Pancreas (tissue), 10 donors: ENCODE measurements around the gene CELF2. TPM values are rescaled to one million over a fixed set of nuclear protein-coding genes. Genes with fewer than 3 reads are reported as not detected.
"Not testable (repeated sequence)": the region's sequence is repeated elsewhere in the genome, so short reads cannot be mapped to it uniquely, and the experiment has no call there.

ENCODE experiments used
- ATAC-seq, 4 donors: fragments of 200-7000 bp; cut with Tn5 transposase; one replicate each; pipeline versions ENCODE4 v1.8.0 to v1.9.1; 2020; ENCODE audit warnings: mild to moderate bottlenecking in 4 of 4, moderate library complexity in 4 of 4
- DNase-seq, 6 donors: peaks; one replicate each; pipeline ENCODE4 v3.0.0-alpha.2; 2020
- FAIRE-seq: peaks from 2 replicates; lab custom pipeline; 2012; peaks lifted over from hg19 to GRCh38; lab: Jason Lieb, UNC
- H3K27ac ChIP-seq, 4 donors: fragments of 200-600 bp; sonication (generic); 1 replicate in 3 of 4; 2 replicates in 1 of 4; pipeline versions ENCODE4 v1.5.0 to v1.8.0; 2020
- H3K27me3 ChIP-seq, 4 donors: fragments of 200-600 bp; one replicate each; pipeline ENCODE4 v1.8.0; 2021
- H3K36me3 ChIP-seq, 3 donors: fragments of 200-600 bp; sonication (generic) in 1 of 3; one replicate each; pipeline versions ENCODE4 v1.5.0 to v1.8.0; 2020 to 2021
- H3K4me1 ChIP-seq, 3 donors: fragments of 200-600 bp; one replicate each; pipeline ENCODE4 v1.8.0; 2021
- H3K4me3 ChIP-seq, 4 donors: fragments of 200-600 bp; sonication (generic) in 2 of 4; one replicate each; pipeline versions ENCODE4 v1.5.0 to v1.8.0; 2020 to 2021
- H3K9me3 ChIP-seq, 4 donors: fragments of 200-600 bp; one replicate each; pipeline ENCODE4 v1.8.0; 2021
- CTCF ChIP-seq, 4 donors: fragments of 200-600 bp; sonication (generic) in 3 of 4; IDR thresholded peaks; one replicate each; pipeline versions ENCODE4 v1.5.0 to v1.8.0; 2021; ENCODE audit warnings: antibody characterized with exemption in 4 of 4
- WGBS, 2 donors: extraction: QIAGEN DNeasy Blood & Tissue Kit; methylation state at CpG; one replicate each; pipeline ENCODE4 v1.1.7; 2013; 5-methylcytosine and 5-hydroxymethylcytosine counted together
- intact Hi-C, 3 donors: fragments of 100-400 bp; cut with DNase I; formaldehyde crosslinking; loops; one replicate each; pipeline versions ENCODE4 v1.11.1 to v1.14.2; 2022
- polyA plus RNA-seq, 2 donors: library from polyadenylated mRNA; stranded (reverse); fragments of 200-250 nt; gene quantifications; one replicate each; pipeline ENCODE4 v1.2.3, GENCODE V29; 2013
- total RNA-seq, 6 donors: library from RNA; stranded (reverse); fragmentation: NEBNext Ultra II Directional in 4 of 6; extraction: Animal tissue kit (Norgen Biotek cat#: 25700) in 4 of 6; gene quantifications; one replicate each; pipeline versions ENCODE4 v1.2.1 to v1.2.4, GENCODE V29; 2021 to 2023
- donor health status: healthy with polysubstance abuse.
- donor health status: DM: no; HTN: no; CAD: no; lungs with moderate emphysema.
- donor health status: DM: no; HTN: no; CAD: no.
- donor health status: control.
- donor health status: control.
- donor health status: Bipolar disorder and iron deficiency.
- donor health status: DM: yes; HTN: yes; CAD: no.
- donor health status: DM: no; HTN: no; CAD: no.
- donor health status: DM: no; HTN: no; CAD: no.
- donor health status: DM: yes; HTN: yes; CAD: no.

CELF2 gene
- total and polyA plus RNA-seq, 8 donors = 1.2 to 11.7 (median 2.2) TPM

- H3K4me1 ChIP-seq = no peaks in the 10 kb centered on the region
- no peaks in the 10 kb centered on the region for H3K9me3 ChIP-seq
- DNase-seq = no peak
- H3K4me3 ChIP-seq = no peak overlapping the region
- no peak for ATAC-seq
- TF ChIP-seq CTCF (IDR thresholded peaks at IDR 0.05) = no peak
- no peaks in the 10 kb centered on the region for H3K27me3 ChIP-seq
- intact Hi-C loops = no loop called here
- H3K27ac ChIP-seq = no peak overlapping the region
- no peak for FAIRE-seq
- H3K36me3 ChIP-seq = no peaks in the 10 kb centered on the region
Measured at GRCh38 chr10:10993785-10994184, 23.9 kb upstream of the CELF2 start.

GRCh38 chr10:10994360-10994759, 23.3 kb upstream of the CELF2 start:
- ATAC-seq (no peak), FAIRE-seq (no peak), DNase-seq (no peak)
- H3K27ac ChIP-seq = no peak overlapping the region
- H3K4me1 ChIP-seq = no peaks in the 10 kb centered on the region
- H3K4me3 ChIP-seq = no peak overlapping the region
- intact Hi-C loops = no loop called here
- H3K36me3 ChIP-seq = no peaks in the 10 kb centered on the region
- H3K9me3 ChIP-seq = no peaks in the 10 kb centered on the region
- WGBS, 2 donors = 52 to 56% methylated on average over 2 of the region's 2 CpGs
- no peak for TF ChIP-seq CTCF (IDR thresholded peaks at IDR 0.05)
- H3K27me3 ChIP-seq = no peaks in the 10 kb centered on the region

- no peaks in the 10 kb centered on the region for H3K36me3 ChIP-seq
- no peak for FAIRE-seq
- DNase-seq = no peak
Measured at GRCh38 chr10:10995120-10995519, 22.6 kb upstream of the CELF2 start.

GRCh38 chr10:10996966-10997620, 20.6 kb upstream of the CELF2 start:
- WGBS, 2 donors = 46 to 50% methylated on average over 7 of the region's 7 CpGs
- no peak for TF ChIP-seq CTCF (IDR thresholded peaks at IDR 0.05)
- no peak for FAIRE-seq
- Histone ChIP-seq H3K4me1 (no peaks in the 10 kb centered on the region), H3K4me3 (no peak overlapping the region), H3K27ac (no peak overlapping the region), H3K36me3 (no peaks in the 10 kb centered on the region), H3K9me3 (no peaks in the 10 kb centered on the region), H3K27me3 (no peaks in the 10 kb centered on the region)
- DNase-seq = no peak
- no peak for ATAC-seq
- intact Hi-C loops = no loop called here

More at GRCh38 chr10:10995120-10995519, 22.6 kb upstream of the CELF2 start:
- WGBS, 2 donors = 50 to 51% methylated on average over 5 of the region's 5 CpGs
- Histone ChIP-seq H3K4me1 (no peaks in the 10 kb centered on the region), H3K27me3 (no peaks in the 10 kb centered on the region), H3K9me3 (no peaks in the 10 kb centered on the region), H3K4me3 (no peak overlapping the region), H3K27ac (no peak overlapping the region)
- no peak for TF ChIP-seq CTCF (IDR thresholded peaks at IDR 0.05)
- intact Hi-C loops = no loop called here
- no peak for ATAC-seq

GRCh38 chr10:10999501-10999900, 18.2 kb upstream of the CELF2 start:
- H3K4me1 ChIP-seq, ATAC-seq, H3K4me3 ChIP-seq, DNase-seq, H3K27me3 ChIP-seq, intact Hi-C loops, H3K9me3 ChIP-seq, H3K36me3 ChIP-seq, FAIRE-seq, H3K27ac ChIP-seq: not testable (repeated sequence)
- 85 to 89% methylated on average over 4 of the region's 4 CpGs for WGBS, 2 donors
